HG02763 (cell line): ENCODE measurements around the gene PSME1.
A peak's percentile ranks its signal among the peaks of the same experiment; 100 is the strongest.
"Not testable (repeated sequence)": the region's sequence is repeated elsewhere in the genome, so short reads cannot be mapped to it uniquely, and the experiment has no call there.

Source experiments
- ATAC-seq: cut with Tn5 transposase; IDR thresholded peaks from one replicate; pipeline ENCODE4 v1.9.1; 2021; ENCODE audit warnings: mild to moderate bottlenecking, moderate library complexity; ENCODE audit not compliant: unreplicated experiment

Gene PSME1

DNA sequence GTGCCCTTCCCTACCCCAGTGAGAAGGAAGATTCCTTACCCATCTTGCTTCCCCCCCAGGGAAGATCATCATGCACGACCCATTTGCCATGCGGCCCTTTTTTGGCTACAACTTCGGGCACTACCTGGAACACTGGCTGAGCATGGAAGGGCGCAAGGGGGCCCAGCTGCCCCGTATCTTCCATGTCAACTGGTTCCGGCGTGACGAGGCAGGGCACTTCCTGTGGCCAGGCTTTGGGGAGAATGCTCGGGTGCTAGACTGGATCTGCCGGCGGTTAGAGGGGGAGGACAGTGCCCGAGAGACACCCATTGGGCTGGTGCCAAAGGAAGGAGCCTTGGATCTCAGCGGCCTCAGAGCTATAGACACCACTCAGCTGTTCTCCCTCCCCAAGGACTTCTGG is 32.5 kb upstream of the PSME1 start:
- no peak for ATAC-seq

DNA sequence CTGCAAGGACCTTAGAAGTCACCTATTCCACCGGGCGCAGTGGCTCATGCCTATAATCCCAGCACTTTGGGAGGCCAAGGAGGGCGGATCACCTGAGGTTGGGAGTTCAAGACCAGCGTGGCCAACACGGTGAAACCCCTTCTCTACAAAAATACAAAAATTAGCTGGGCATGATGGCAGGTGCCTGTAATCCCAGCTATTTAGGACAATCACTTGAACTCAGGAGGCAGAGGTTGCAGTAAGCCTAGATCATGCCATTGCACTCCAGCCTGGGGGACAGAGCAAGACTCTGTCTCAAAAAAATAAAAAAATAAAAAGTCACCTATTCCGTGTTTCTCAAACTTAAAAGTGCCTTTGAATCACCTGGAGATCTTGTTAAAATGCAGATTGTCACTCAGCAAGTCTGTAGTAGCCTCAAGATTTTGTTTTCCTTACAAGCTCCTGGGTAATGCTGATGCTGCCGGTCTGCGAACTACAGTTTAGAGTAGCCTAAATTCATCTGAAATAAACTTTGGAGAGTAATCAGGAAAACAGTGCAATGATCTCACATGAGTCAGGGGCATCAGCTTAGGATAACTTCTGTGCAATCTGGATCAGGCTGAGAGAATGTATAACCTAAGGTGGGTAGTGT is 30.3 kb upstream of the PSME1 start:
- not testable (repeated sequence) for ATAC-seq

DNA sequence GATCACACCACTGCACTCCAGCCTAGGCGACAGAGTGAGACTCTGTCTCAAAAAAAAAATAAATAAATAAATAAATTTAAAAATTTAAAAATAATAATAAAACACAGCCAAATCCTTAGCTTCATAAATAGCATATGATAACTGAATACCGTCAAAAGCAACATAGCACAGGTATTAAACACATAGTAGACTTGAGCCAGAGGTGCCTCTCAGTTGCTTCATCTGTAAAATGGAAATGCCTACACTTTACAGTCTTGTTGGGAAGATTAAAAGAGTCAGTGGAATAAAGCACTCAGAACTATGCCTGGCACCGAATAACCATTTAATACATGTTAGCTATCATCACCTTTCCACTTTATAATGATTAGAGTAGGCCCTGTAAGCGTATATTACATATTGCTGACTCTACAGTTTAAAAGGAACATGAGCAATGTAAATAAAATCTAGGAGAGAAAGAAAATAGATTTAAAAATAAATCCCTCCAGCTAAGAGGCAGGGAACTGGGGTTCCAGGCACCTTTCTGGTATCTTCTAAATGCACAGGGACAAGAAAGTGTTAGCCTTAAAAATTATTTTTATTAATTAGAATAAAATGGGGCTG is 29.2 kb upstream of the PSME1 start:
- ATAC-seq = no peak

DNA sequence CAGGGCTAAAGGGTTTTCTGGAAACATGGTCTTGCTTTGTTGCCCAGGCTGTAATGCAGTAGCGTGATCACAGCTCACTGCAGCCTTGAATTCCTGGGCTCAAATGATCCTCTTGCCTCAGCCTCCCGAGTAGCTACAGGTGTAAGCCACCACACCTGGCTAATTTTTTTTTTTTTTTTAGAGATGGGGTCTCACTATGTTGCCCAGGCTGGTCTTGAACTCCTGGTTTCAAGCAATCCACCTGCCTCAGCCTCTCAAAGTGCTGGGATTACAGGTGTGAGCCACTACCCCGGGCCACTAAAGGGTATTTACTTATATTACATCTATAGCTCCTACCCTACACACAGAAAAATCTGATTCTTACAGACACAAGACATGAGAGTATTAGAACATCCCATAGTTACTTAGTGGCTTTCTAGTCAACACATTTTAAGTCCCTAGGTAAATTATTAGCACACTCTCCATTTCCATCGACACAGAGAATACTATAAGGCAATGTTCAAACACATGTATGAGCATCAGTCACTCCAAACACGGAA is 27.6 kb upstream of the PSME1 start:
- ATAC-seq = no peak

DNA sequence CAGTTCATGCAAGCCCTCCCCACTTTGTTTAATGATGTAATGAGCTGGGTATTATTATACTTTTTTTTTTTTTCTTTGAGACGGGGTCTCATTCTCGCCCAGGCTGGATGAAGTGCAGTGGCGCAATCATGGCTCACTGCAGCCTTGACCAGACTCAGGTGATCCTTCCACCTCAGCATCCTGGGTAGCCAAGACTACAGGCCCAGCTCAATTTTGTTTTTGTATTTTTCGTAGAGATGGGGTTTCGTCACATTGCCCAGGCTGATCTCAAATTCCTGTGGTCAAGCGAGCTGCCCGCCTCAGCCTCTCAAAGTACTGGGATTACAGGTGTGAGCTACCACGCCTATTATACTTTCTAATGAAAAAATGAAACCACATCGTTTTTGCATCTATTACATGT is 25.9 kb upstream of the PSME1 start:
- no peak for ATAC-seq

DNA sequence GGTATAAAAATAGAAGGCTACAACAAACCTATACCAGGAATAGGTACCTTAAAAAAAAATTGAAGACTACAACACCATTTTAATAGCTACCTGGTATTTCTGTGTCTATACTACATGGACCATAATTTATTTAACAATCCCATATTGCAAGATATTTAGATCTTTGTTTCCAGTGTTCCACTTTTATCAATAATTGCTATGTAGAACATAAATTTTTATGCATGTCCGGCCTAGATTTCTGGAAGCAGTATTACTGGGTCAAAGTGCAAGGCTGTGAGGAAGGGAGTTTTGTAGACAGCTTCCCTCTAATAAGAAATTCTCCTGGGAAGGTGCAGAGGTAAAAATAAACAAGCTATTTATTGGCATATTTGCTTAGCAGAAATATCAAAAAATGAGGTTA is 25.5 kb upstream of the PSME1 start:
- no peak for ATAC-seq

DNA sequence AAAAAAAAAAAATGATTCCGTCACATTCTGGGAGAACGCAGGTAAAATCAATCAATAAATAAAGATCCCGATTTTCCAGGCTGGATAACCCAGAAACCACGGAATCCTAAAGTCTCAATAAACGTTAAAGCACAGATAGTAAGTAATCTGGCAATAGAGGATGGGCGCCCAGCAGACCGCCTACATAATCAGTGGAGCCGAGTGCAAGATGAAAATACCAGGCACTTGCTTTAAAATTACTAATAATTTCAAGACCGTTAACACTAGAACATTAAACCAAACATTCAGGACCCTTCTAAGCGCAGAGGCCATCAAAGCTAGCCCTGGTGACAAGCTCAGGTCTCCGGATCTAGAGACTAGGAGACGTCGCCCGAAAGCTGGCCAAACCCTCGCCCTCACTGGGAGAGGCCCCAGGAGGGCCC is 22.6 kb upstream of the PSME1 start:
- ATAC-seq = no peak

DNA sequence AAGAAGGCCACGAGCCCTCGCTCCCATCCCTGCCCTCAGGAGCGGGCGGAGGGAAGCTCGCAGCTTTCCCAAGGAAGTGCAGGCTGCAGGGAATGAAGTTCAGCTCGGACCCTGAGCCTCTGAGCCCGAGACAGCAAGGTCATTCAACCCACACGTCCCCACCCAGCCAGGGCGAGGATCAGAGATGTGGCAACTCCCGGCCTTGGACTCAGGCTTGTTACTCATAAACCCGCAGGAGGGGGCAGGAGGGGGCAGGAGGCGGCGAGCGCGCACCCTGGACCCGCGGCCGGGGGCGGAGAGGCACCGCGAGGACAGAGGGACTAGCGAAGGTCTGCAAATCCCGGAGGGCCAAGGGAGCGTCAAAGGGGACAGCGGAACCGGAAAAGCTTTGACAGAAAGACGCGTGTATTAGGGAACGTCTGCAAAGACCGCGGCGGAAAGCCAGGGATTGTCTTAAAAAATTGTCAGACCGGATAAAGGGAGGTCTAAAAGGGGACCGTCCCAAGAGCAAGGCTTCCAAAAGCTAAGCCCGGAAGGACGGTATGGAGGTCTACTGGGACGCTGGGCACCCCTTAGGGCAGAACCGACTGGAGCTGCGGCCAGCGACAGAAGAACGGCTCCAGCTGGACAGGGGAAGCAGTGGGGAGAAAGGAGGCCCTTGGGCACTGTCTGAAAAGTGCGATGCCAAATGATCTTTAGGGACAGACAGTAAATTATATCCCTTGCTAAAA is 22.0 kb upstream of the PSME1 start:
- peak; percentile 29 for ATAC-seq

DNA sequence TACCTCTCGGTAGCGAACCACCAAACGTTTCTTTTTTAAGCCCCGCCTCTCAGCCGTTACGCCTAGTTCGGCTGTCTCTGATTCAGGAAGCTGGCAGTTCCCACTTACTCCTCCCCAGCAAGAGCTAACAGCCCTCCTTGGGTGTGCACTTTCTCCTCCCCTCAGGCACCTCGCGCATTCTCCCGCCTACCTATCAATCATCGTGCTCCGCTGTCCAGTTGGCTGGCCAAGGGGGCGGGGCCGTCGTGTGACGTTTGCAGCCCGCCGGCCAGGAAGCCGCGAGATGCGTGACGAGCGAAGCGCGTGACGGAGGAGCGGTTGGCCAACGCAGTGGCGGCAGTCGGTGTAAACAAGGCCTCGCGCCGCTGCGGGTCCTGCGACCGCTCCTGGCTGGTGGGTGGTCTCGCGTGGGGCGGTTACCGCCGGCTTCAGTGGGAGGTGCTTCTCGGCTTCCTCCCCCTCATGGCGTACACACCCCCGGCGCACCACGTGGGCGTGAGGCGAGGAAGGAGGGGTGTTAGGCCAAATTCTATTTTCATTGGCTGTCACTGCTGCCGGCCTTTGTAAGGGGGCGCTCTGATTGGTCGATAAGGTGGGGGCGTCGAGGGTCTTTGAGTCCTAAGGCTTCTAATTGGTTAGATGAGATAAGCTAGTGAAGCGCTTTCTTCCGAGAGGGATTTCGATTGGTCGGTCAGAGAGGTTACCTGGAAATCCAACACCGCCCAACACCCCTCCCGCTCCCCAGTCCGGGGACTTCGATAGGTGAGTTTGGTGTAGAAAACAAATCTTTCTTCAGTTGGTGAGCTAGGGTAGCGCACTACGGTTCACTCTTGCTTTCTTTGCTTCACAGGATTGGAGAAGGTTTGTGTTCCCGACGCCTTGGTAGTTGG is 21.2 kb upstream of the PSME1 start, which contains the start of the genes DCAF11 and NRL:
Gene DCAF11, plus strand, starts transcription at position 246 of the 890 bp plus-strand sequence. CDS start 818 bp downstream, outside the sequence.
Gene NRL, minus strand, starts transcription at position 418 of the 890 bp plus-strand sequence. CDS start 32,101 bp downstream, outside the sequence.
- ATAC-seq = peak; percentile 79

DNA sequence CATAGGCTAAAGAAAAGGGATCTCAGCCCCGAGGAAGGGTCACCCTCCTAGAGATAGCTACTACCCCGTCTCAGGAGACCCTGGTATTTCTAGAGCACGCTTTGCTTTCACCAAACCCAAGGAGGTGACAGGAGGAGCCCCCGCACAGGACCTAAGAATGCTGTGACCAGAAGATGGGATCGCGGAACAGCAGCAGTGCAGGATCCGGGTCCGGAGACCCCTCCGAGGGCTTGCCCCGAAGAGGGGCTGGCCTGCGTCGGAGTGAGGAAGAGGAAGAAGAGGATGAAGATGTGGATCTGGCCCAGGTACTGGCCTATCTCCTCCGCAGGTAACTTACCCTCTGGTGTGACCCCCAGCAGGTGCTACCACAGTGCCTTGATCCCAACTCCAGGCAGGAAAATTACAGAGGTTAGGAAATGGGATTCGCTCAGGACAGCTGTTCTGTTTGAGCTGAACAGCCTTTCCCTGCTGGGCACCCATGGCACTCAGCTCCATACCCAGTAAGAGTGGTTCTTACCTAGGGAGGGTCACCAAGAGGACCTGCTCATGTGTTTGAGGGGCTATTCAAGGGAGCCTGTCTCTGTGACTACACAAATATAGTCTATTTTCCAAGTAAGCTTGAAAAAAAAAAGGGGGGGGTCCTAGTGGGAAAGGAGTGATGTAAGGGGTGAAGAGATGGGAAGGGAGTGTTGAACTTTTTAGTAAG is 20.4 kb upstream of the PSME1 start:
- ATAC-seq = no peak

DNA sequence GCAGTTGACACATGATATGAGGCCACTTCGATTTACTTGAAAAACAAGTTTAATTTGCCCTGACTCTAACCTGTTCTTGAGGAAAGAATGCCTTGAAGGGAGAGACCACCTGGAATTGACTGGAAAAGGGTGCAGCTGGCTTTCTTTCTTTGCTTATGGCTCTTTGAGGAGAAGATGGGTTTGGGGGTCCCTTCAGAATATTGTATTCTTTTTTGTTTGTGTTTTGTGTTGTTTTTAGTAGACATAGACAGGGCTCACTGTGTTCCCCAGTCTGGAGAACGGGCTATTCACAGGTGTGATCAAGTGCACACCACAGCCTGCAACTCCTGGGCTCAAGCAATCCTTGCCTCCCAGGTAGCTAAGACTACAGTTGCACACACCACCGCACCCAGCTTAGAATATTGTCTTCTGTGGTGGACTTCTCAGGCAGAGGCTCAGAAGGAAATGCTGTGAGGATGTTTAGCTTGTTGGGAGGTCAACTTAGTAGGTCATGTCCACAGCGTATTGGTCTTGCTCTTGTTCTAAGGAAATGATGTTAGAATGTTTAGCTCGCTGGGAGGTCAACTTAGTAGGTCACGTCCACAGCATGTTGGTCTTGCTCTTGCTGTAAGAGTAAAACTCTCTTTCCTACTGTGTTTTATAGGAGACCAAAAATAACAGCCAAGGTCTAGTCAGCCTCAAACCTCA is 19.7 kb upstream of the PSME1 start:
- no peak for ATAC-seq

DNA sequence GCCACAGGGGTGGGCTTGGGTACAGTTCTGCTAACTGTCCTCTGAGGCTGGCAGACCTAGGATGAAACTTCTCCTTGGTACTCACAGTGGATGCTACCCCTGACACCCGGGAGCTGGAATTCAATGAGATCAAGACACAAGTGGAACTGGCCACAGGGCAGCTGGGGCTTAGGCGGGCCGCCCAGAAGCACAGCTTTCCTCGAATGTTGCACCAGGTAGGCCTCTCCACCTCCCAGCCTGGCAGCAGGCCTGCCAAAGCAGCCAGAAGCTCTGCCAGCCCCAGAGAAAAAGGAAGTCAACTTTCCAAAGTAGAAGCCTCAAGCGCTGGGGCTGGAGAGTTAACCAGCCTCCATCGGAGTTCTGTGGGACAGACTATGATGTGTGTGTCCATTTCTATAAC is 18.8 kb upstream of the PSME1 start:
- ATAC-seq = no peak

DNA sequence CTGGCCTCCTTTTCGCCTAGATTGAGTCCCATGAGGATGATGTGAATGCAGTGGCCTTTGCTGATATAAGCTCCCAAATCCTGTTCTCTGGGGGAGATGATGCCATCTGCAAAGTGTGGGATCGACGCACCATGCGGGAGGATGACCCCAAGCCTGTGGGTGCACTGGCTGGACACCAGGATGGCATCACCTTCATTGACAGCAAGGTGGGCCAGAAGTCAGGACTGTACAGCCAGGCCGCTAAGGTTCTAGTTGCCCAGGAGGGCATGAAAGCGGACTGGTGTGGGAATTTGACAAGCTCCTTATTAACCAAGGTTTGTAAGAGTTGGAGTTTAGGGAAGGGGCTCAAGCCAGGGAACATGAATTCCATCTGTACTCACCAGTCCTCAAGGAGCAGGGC is 16.3 kb upstream of the PSME1 start:
- ATAC-seq = no peak

DNA sequence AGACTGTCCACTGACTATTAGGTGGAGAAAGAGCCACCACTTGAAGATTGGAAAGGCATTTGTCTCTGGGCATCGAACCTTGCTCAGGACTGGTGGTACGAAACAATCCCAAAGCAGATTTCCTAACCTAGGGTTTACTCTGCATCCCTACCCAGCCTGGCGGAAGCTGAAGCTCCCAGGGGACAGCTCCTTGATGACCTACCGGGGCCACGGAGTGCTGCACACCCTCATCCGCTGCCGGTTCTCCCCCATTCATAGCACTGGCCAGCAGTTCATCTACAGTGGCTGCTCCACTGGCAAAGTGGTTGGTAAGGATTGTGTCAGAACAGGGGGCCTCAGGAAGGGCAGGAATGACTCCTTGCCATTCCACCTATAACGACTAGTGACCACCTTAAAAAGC is 14.8 kb upstream of the PSME1 start:
- ATAC-seq = no peak

DNA sequence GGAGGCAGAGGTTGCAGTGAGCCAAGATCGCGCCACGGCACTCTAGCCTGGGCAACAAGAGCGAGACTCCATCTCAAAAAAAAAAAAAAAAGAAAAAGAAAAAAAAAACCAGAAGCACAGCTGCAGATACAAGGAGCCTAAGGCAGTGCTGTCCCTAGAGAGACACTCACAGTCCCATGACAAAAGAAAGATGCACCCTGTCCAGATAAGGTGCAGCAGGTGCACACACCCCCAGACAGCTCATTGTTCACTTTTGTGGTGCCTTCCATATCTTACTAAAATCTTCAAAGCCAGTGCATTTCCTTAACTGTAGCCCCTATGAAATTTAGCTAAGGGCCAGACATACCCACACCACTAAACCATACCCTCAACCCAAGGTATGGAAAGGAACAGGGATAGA is 13.6 kb upstream of the PSME1 start:
- ATAC-seq = no peak

DNA sequence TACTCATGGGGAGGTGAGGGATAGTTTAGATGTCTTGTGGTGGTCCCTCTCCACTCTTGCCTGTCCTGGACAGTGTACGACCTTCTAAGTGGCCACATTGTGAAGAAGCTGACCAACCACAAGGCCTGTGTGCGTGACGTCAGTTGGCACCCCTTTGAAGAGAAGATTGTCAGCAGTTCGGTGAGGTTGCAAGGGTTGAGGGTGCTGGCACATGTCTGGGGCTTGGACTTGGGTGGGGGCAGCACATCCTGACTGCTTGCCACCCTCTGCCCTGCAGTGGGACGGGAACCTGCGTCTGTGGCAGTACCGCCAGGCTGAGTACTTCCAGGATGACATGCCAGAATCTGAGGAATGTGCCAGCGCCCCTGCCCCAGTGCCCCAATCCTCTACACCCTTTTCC is 13.1 kb upstream of the PSME1 start:
- no peak for ATAC-seq

DNA sequence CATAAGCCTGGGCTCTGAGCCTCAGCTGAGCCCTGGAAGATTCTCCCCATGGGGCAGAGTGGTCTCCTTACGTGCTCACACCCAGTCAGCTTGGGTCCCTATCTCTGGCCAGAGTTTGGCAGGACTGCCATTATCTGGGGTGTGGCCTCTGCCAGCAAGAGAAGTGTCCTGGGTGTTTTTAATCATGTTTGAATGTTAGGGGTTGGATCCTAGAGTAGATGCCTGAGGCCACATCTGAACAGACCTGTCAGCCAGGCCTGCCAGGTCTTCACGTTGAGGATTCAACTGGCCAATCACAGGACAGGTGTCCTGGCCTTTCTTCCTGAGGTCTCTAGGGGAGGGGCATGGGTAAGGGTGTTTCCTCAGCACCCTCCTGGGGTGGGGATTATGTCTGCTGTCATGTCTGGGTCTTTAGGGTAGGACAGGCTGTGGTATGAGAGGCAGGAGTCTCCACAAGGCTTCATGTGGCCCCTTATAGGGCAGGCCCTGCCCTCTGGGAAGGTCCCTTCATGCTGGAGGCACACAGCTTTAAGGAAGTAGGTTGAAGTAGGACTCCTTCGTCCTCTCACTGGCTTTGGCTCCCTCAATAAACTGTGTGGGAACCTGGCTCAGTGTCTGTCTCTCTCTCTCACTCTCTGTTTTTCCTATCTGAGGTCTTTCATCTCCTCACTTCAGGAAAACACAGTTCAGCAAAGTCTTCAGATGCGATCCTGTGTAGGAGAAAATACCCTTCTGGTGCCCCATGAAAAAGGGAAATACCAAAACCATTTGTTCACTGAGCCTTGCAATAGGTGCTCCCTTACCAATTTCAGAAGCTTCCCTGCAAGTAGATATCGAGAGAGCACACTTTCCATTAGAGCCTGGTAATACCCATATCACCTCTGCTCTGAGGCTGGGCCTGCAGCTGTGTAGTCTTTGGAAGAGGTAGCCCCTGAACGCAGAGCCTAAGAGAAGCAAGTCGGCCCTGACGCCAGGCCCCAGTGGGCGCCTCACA is 12.3 kb upstream of the PSME1 start:
- ATAC-seq = peak; percentile 44

DNA sequence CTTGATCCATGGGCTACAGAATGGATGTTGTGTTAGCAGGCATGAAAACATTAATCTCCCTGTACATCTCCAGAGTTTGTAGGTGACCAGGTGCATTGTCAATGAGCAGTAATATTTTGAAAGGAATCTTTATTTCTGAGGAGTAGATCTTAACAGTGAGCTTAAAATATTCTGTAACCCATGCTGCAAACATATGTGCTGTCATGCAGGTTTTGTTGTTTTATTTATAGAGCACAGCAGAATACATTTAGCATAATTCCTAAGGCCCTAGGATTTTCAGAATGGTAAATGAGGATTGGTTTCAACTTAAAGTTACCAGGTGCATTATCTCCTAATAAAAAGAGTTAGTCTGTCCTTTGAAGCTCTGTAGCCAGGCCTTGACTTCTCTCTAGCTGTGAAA is 9.1 kb upstream of the PSME1 start:
- no peak for ATAC-seq
